Stomach (tissue), 9 donors: Measurements from ENCODE around the gene CALHM3. TPM values are rescaled to one million over a fixed set of nuclear protein-coding genes. Genes with fewer than 3 reads are reported as not detected.

ENCODE experiments used
- DNase-seq, 2 donors: peaks; one replicate each; pipeline versions ENCODE4 v3.0.0 to v3.0.0-alpha.2; 2013 to 2019
- H3K27ac ChIP-seq, 5 donors: fragments of 200-600 bp in 4 of 5; sonication (generic) in 4 of 5; one replicate each; pipeline ENCODE4 v1.5.1; 2013 to 2019; ENCODE audit warnings: mild to moderate bottlenecking in 1 of 5, moderate library complexity in 1 of 5
- H3K27me3 ChIP-seq, 3 donors: fragments of 200-600 bp; sonication (generic); one replicate each; pipeline ENCODE4 v1.5.1; 2017 to 2019; ENCODE audit warnings: mixed run types in 1 of 3
- H3K36me3 ChIP-seq, 4 donors: fragments of 200-600 bp; sonication (generic); 1 replicate in 3 of 4; 2 replicates in 1 of 4; pipeline ENCODE4 v1.5.1; 2016 to 2019
- H3K4me1 ChIP-seq, 4 donors: fragments of 200-600 bp; sonication (generic); one replicate each; pipeline ENCODE4 v1.5.1; 2016 to 2019
- H3K4me3 ChIP-seq, 4 donors: fragments of 200-600 bp; sonication (generic) in 3 of 4; one replicate each; pipeline ENCODE4 v1.5.1; 2016 to 2019; ENCODE audit warnings: mild to moderate bottlenecking in 1 of 4
- H3K9me3 ChIP-seq, 4 donors: fragments of 200-600 bp; sonication (generic); one replicate each; pipeline ENCODE4 v1.5.1; 2016 to 2019
- EP300 ChIP-seq: sonication (generic); formaldehyde crosslinking; IDR thresholded peaks from one replicate; pipeline ENCODE4 v1.6.1; 2017; ENCODE audit warnings: antibody characterized with exemption
- POLR2A ChIP-seq, 4 donors: fragments of 450-650 bp; IDR thresholded peaks; one replicate each; pipeline ENCODE4 v1.6.1; 2016; ENCODE audit warnings: antibody characterized with exemption in 4 of 4, control low read depth in 2 of 4, mild to moderate bottlenecking in 1 of 4, moderate library complexity in 1 of 4
- POLR2AphosphoS5 ChIP-seq, 3 donors: sonication (generic); formaldehyde crosslinking; IDR thresholded peaks; one replicate each; pipeline ENCODE4 v1.6.1; 2016; ENCODE audit warnings: antibody characterized with exemption in 3 of 3
- whole genome bisulfite sequencing, 5 donors: extraction: QIAGEN DNeasy Blood & Tissue Kit in 3 of 5; methylation state at CpG; one replicate each; pipeline versions ENCODE4 v1.1.5 to v1.1.7; 2013 to 2018; 5-methylcytosine and 5-hydroxymethylcytosine counted together
- intact Hi-C: fragments of 100-400 bp; cut with DNase I; formaldehyde crosslinking; loops from one replicate; pipeline ENCODE4 v1.15.1; 2023; ENCODE audit warnings: low total_unique reads
- polyA plus RNA-seq, 3 donors: library from polyadenylated mRNA; stranded (reverse); fragments of 200-250 nt; gene quantifications; one replicate each; pipeline ENCODE4 v1.2.3, GENCODE V29; 2013
- total RNA-seq, 5 donors: library from RNA; depleted of rRNA; stranded (reverse); fragments of >200 nt; gene quantifications; one replicate each; pipeline versions ENCODE4 v1.1.0 to v1.2.3, GENCODE V29; 2014 to 2016
- TF ChIP-seq, protein P1 (sequence below), 7 experiments: fragments of 450-650 bp in 4 of 7; fragments of 200-600 bp in 3 of 7; sonication (generic) in 3 of 7; IDR thresholded peaks; one replicate each; pipeline ENCODE4 v1.5.1; 2016 to 2019; ENCODE audit warnings: antibody characterized with exemption in 7 of 7, control low read depth in 2 of 7, mild to moderate bottlenecking in 1 of 7
- donor health status: healthy with polysubstance abuse.
- donor health status: Bipolar disorder and iron deficiency.
- donor health status: healthy.

The CALHM3 gene
- total and polyA plus RNA-seq, 8 donors = not detected

GRCh38 chr10:103474077-103474476, 5.0 kb downstream of the CALHM3 start:
- Histone ChIP-seq H3K4me1 (peaks cover 0 to 16% (median 4%) of the 10 kb centered on the region in 4 donors), H3K27me3 (peaks cover 0 to 15% (median 0%) of the 10 kb centered on the region in 3 donors), H3K36me3 (no peaks in the 10 kb centered on the region), H3K9me3 (no peaks in the 10 kb centered on the region), H3K27ac (no peak overlapping the region), H3K4me3 (no peak overlapping the region)
- DNase-seq = no peak
- WGBS, 5 donors = 85 to 91% (median 89%) methylated on average over 3 of the region's 3 CpGs
- intact Hi-C loops = no loop called here
- TF ChIP-seq POLR2A (IDR thresholded peaks at IDR 0.05) (no peak), POLR2AphosphoS5 (IDR thresholded peaks at IDR 0.05) (no peak), EP300 (no peak)
- TF ChIP-seq, protein P1, sequence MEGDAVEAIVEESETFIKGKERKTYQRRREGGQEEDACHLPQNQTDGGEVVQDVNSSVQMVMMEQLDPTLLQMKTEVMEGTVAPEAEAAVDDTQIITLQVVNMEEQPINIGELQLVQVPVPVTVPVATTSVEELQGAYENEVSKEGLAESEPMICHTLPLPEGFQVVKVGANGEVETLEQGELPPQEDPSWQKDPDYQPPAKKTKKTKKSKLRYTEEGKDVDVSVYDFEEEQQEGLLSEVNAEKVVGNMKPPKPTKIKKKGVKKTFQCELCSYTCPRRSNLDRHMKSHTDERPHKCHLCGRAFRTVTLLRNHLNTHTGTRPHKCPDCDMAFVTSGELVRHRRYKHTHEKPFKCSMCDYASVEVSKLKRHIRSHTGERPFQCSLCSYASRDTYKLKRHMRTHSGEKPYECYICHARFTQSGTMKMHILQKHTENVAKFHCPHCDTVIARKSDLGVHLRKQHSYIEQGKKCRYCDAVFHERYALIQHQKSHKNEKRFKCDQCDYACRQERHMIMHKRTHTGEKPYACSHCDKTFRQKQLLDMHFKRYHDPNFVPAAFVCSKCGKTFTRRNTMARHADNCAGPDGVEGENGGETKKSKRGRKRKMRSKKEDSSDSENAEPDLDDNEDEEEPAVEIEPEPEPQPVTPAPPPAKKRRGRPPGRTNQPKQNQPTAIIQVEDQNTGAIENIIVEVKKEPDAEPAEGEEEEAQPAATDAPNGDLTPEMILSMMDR (IDR thresholded peaks at IDR 0.05) = no peak

- no peak for TF ChIP-seq POLR2A (IDR thresholded peaks at IDR 0.05)
- TF ChIP-seq POLR2AphosphoS5 (IDR thresholded peaks at IDR 0.05) = no peak
- intact Hi-C loops = no loop called here
- H3K4me1 ChIP-seq = peaks cover 0 to 13% (median 4%) of the 10 kb centered on the region in 4 donors
- peak in 1 of 2 donors; percentile 63 for DNase-seq
- no peaks in the 10 kb centered on the region for H3K9me3 ChIP-seq
- H3K27ac ChIP-seq = no peak overlapping the region
- peaks cover 0 to 15% (median 0%) of the 10 kb centered on the region in 3 donors for H3K27me3 ChIP-seq
- no peak overlapping the region for H3K4me3 ChIP-seq
- 58 to 79% (median 68%) methylated on average over 10 to 32 of the region's 32 CpGs for WGBS, 5 donors
- H3K36me3 ChIP-seq = no peaks in the 10 kb centered on the region
Measured at GRCh38 chr10:103473261-103473671, 5.8 kb downstream of the CALHM3 start.

GRCh38 chr10:103472005-103472404, 7.0 kb downstream of the CALHM3 start:
- H3K27ac ChIP-seq = peak overlapping the region in 4 of 5 donors; percentile 52 to 65 (median 52)
- TF ChIP-seq POLR2A (IDR thresholded peaks at IDR 0.05) = no peak
- no peak for TF ChIP-seq POLR2AphosphoS5 (IDR thresholded peaks at IDR 0.05)
- TF ChIP-seq, protein P1 (IDR thresholded peaks at IDR 0.05) = no peak
- no peak for TF ChIP-seq EP300
- 77 to 90% (median 86%) methylated on average over 2 of the region's 2 CpGs for WGBS, 5 donors
- H3K4me3 ChIP-seq = no peak overlapping the region
- H3K4me1 ChIP-seq = peaks cover 0 to 13% (median 4%) of the 10 kb centered on the region in 4 donors
- H3K27me3 ChIP-seq = peaks cover 0 to 15% (median 0%) of the 10 kb centered on the region in 3 donors
- H3K36me3 ChIP-seq = no peaks in the 10 kb centered on the region
- no peaks in the 10 kb centered on the region for H3K9me3 ChIP-seq
- DNase-seq = no peak
- intact Hi-C loops = no loop called here

DNA sequence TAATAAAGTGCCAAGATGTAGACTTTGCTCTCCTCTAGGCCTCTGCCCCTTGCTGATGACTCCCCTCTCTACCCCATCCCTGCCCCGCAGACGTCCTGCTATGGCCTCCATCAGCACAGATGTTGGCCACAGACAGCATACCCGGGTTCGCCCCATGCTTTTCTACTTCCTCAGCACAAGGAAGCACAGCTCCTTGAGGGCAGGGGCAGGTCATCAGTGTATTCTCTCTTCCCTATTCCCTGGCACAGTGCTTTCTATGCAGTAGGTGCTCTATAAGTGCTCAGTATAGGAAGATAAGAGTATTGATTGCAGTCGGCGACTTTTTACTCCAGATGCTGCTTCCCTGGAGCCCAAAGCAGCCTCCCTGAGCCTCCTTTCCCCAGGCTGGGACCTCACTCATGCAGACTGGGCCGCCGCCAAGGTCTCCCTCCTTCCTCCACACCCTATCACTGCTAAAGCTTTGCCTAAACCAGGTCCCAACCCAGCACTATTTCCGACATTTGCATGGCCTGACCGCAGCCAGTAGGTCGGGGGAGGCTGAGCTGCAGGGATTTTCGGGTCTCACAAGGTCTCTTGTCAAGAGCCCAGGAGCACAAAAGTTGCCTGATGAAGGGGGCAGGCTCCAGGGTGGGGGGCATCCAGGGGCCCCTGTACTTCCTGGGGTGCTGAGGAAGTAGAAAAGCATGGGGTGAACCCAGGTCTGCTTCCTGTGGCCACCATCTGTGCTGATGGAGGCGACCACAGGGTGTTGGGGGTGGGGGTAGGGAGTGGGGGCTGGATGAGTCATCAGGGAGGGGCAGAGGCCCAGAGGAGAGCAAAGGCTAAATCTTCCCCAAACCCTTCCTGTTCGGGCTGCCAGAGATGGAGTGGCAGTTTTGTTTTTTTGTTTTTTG, 8.0 kb downstream of the CALHM3 start:
- H3K4me3 ChIP-seq = no peak overlapping the region
- TF ChIP-seq POLR2A (IDR thresholded peaks at IDR 0.05) (no peak), EP300 (no peak), POLR2AphosphoS5 (IDR thresholded peaks at IDR 0.05) (no peak)
- TF ChIP-seq, protein P1 (IDR thresholded peaks at IDR 0.05) = no peak
- H3K27ac ChIP-seq = peak overlapping the region in 4 of 5 donors; percentile 52 to 65 (median 52)

More for the DNA sequence above, 8.0 kb downstream of the CALHM3 start:
- Histone ChIP-seq H3K4me1 (peaks cover 0 to 13% (median 4%) of the 10 kb centered on the region in 4 donors), H3K9me3 (no peaks in the 10 kb centered on the region), H3K27me3 (peaks cover 0 to 15% (median 0%) of the 10 kb centered on the region in 3 donors), H3K36me3 (no peaks in the 10 kb centered on the region)
- WGBS, 5 donors = 56 to 67% (median 58%) methylated on average over 14 of the region's 14 CpGs
- peak; percentile 47 to 51 for DNase-seq
- intact Hi-C loops = no loop called here
